SU-DHL-6 (cell line): ENCODE results near the gene APOL2.

Experiments
- H2AFZ ChIP-seq: fragments of 200-600 bp; sonication (generic); 2 replicates; pipeline ENCODE4 v1.6.1; 2014; ENCODE audit warnings: low read depth, mild to moderate bottlenecking, moderate library complexity, mixed read lengths, antibody characterized with exemption, low read length; ENCODE audit not compliant: severe bottlenecking
- H3F3A ChIP-seq: fragments of 200-600 bp; shearing (Covaris generic); 2 replicates; pipeline ENCODE4 v1.6.0; 2016; ENCODE audit warnings: antibody characterized with exemption, mild to moderate bottlenecking; ENCODE audit not compliant: insufficient read depth
- H3K27ac ChIP-seq: fragments of 200-600 bp; sonication (generic); 2 replicates; pipeline ENCODE4 v1.5.1; 2016; ENCODE audit warnings: low read depth, mild to moderate bottlenecking, low read length, moderate library complexity, mixed read lengths
- H3K27me3 ChIP-seq: fragments of 200-600 bp; sonication (generic), shearing (Covaris generic); 2 replicates; pipeline ENCODE4 v1.6.0; 2014; ENCODE audit warnings: mild to moderate bottlenecking, low read length
- H3K36me3 ChIP-seq: fragments of 200-600 bp; sonication (generic); 2 replicates; pipeline ENCODE4 v1.6.1; 2014; ENCODE audit warnings: mild to moderate bottlenecking, low read length, mixed read lengths
- H3K4me2 ChIP-seq: fragments of 300-600, 200-600 bp; shearing (Covaris generic), sonication (generic); 2 replicates; pipeline ENCODE4 v1.6.0; 2014; ENCODE audit warnings: low read length, low read depth, mild to moderate bottlenecking; ENCODE audit not compliant: poor library complexity, severe bottlenecking
- H3K4me3 ChIP-seq: fragments of 200-600 bp; sonication (generic); 2 replicates; pipeline ENCODE4 v1.5.1; 2014; ENCODE audit warnings: antibody characterized with exemption, low read length, mild to moderate bottlenecking, mixed read lengths; ENCODE audit not compliant: insufficient read depth, poor library complexity, severe bottlenecking
- H3K79me2 ChIP-seq: fragments of 200-600 bp; sonication (generic); 2 replicates; pipeline ENCODE4 v1.6.1; 2014; ENCODE audit warnings: mild to moderate bottlenecking, low read length, moderate library complexity; ENCODE audit not compliant: insufficient read depth
- H3K9ac ChIP-seq: fragments of 200-600 bp; sonication (generic); 2 replicates; pipeline ENCODE4 v1.7.0; 2014; ENCODE audit warnings: mild to moderate bottlenecking, low read length
- H3K9me2 ChIP-seq: fragments of 200-600 bp; sonication (generic); replicated peaks from 2 replicates; pipeline ENCODE4 v1.6.1; 2014; ENCODE audit warnings: low read length; ENCODE audit not compliant: insufficient read depth
- H3K9me3 ChIP-seq: fragments of 200-600 bp; sonication (generic); 2 replicates; pipeline ENCODE4 v1.6.1; 2014; ENCODE audit warnings: low read length, mixed read lengths; ENCODE audit not compliant: insufficient read depth
- H4K20me1 ChIP-seq: fragments of 200-600 bp; sonication (generic); 2 replicates; pipeline ENCODE4 v1.6.1; 2014; ENCODE audit warnings: low read depth, mild to moderate bottlenecking, antibody characterized with exemption, low read length, moderate library complexity, mixed read lengths
- EZH2phosphoT487 ChIP-seq: fragments of 200-600 bp; sonication (generic), shearing (Covaris generic); conservative IDR thresholded peaks from 2 replicates; pipeline ENCODE4 v1.6.1; 2018; ENCODE audit warnings: mild to moderate bottlenecking, antibody characterized with exemption, low read length, moderate library complexity, mixed read lengths
- TF ChIP-seq, protein P1 (sequence below): fragments of 200-600 bp; sonication (generic); IDR thresholded peaks from one replicate; pipeline ENCODE4 v1.5.1; 2017; ENCODE audit warnings: antibody characterized with exemption, mild to moderate bottlenecking, low read length, moderate library complexity; ENCODE audit not compliant: insufficient read depth, poor library complexity, severe bottlenecking

The APOL2 gene

DNA sequence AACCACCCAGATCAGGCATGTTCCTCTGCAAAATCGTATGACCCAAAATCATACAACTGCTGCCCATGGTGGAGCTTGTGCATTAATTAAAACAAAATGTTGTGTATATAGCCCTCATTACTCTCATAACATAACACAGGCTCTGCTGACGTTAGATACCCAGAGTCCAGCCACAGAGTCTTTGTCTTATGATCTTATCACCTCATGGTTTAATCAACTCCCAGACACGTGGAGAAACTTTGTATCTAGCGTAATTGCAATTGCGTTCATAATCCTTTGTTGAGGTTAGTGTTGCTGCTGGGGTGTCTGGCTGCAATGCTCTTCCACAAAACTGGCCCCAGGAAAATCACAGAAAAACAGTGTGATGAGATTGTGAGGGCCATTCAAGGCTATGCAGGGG lies 8.6 kb upstream of the APOL2 start:
- no peak for TF ChIP-seq EZH2phosphoT487
- TF ChIP-seq, protein P1, sequence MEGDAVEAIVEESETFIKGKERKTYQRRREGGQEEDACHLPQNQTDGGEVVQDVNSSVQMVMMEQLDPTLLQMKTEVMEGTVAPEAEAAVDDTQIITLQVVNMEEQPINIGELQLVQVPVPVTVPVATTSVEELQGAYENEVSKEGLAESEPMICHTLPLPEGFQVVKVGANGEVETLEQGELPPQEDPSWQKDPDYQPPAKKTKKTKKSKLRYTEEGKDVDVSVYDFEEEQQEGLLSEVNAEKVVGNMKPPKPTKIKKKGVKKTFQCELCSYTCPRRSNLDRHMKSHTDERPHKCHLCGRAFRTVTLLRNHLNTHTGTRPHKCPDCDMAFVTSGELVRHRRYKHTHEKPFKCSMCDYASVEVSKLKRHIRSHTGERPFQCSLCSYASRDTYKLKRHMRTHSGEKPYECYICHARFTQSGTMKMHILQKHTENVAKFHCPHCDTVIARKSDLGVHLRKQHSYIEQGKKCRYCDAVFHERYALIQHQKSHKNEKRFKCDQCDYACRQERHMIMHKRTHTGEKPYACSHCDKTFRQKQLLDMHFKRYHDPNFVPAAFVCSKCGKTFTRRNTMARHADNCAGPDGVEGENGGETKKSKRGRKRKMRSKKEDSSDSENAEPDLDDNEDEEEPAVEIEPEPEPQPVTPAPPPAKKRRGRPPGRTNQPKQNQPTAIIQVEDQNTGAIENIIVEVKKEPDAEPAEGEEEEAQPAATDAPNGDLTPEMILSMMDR: no peak
- no peak overlapping the region for H3K27ac ChIP-seq

DNA sequence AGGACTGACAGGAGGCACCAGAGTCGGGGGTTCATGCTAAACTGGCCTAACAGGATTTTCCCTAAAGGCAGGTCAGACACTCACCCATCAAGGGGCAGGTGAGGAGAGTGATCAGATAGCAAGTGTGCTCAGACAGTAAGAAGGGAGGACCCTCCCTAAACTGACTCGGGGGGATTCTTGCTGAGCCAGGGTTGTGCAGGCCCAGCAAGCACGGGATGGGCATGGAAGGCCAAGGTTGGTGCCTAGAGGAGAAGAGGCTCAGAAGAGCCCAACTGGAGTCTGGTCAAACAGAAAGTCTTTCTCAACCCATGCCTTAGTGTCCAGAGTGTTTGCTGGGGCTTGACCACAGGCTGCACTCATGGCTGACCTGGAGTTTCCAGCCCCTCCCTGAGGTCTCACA lies 7.4 kb upstream of the APOL2 start:
- Histone ChIP-seq H3K4me3 (no peak overlapping the region), H3K9me3 (peaks cover 14% of the 10 kb centered on the region; the same call in 1 of the 2 replicates), H3K79me2 (no peaks in the 10 kb centered on the region), H3F3A (no peaks in the 10 kb centered on the region), H3K27me3 (no peaks in the 10 kb centered on the region), H4K20me1 (no peaks in the 10 kb centered on the region), H3K27ac (no peak overlapping the region), H3K4me2 (no peak overlapping the region), H3K36me3 (no peaks in the 10 kb centered on the region), H3K9me2 (no peaks in the 10 kb centered on the region), H2AFZ (no peak overlapping the region), H3K9ac (no peak overlapping the region)
- no peak for TF ChIP-seq EZH2phosphoT487
- TF ChIP-seq, protein P1: no peak

More for the DNA sequence above, 8.6 kb upstream of the APOL2 start:
- no peaks in the 10 kb centered on the region for H3K27me3 ChIP-seq
- no peak overlapping the region for H3K4me3 ChIP-seq
- peaks cover 14% of the 10 kb centered on the region; the same call in 1 of the 2 replicates for H3K9me3 ChIP-seq
- no peak overlapping the region for H3K4me2 ChIP-seq
- no peak overlapping the region for H2AFZ ChIP-seq
- no peaks in the 10 kb centered on the region for H4K20me1 ChIP-seq
- H3F3A ChIP-seq: no peaks in the 10 kb centered on the region
- H3K79me2 ChIP-seq: no peaks in the 10 kb centered on the region
- no peaks in the 10 kb centered on the region for H3K9me2 ChIP-seq
- no peaks in the 10 kb centered on the region for H3K36me3 ChIP-seq
- H3K9ac ChIP-seq: no peak overlapping the region

DNA sequence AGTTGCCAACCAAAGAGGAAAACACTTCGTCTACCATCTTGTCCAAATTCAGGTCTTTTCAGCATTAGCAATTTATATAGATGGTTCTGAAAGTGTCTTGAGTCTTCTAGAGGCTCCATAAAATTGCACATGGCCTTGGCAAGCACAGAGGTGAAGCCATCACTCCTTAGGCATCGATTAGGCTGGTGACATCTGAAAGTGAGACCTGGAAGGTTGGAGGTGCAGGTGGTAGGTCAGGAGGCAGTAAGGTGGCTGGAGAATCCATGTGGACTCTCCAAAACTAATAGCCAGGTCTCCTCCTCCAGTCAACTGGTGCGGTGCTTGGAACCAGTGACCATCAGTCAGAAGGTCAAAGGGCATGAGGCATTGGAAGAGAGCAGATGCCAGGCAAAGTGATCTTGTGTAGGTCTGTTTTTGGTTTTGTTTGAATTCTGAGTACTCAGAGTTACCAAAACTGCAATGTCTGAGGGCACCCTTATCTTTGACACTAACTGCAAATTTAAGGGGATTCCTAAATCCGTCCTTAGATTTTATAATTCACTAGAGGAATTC lies 6.6 kb upstream of the APOL2 start:
- Histone ChIP-seq H3K79me2 (no peaks in the 10 kb centered on the region), H3K4me3 (no peak overlapping the region), H3K9me3 (peaks cover 14% of the 10 kb centered on the region; the same call in 1 of the 2 replicates), H3F3A (no peaks in the 10 kb centered on the region), H3K36me3 (no peaks in the 10 kb centered on the region), H2AFZ (no peak overlapping the region), H3K9me2 (no peaks in the 10 kb centered on the region), H4K20me1 (no peaks in the 10 kb centered on the region), H3K4me2 (no peak overlapping the region), H3K27ac (no peak overlapping the region), H3K9ac (no peak overlapping the region), H3K27me3 (no peaks in the 10 kb centered on the region)
- TF ChIP-seq, protein P1: no peak
- no peak for TF ChIP-seq EZH2phosphoT487
